ENCODE measurements around the gene ZC3H12A.

The ZC3H12A gene

GRCh38 chr1:37474046-37474696 lies at the start of gene ZC3H12A:
Gene ZC3H12A, plus strand, starts transcription at chr1:37474580. Its CDS starts 917 bp downstream, at chr1:37475497.
- DNase-seq (ENCODE audit: low read depth in 2 of 2, low spot score in 1 of 2) = peak; percentile 83 to 85

- no peak for DNase-seq (ENCODE audit: low read depth in 2 of 2, low spot score in 1 of 2)
Observed at GRCh38 chr1:37425221-37425620, 49.2 kb upstream of the ZC3H12A start.

GRCh38 chr1:37429029-37429428 lies 45.4 kb upstream of the ZC3H12A start:
- DNase-seq (ENCODE audit: low read depth in 2 of 2, low spot score in 1 of 2) = no peak

GRCh38 chr1:37430103-37430985 lies 44.0 kb upstream of the ZC3H12A start:
- DNase-seq (ENCODE audit: low read depth in 2 of 2, low spot score in 1 of 2) = no peak

GRCh38 chr1:37432716-37433115 lies 41.7 kb upstream of the ZC3H12A start:
- DNase-seq (ENCODE audit: low read depth in 2 of 2, low spot score in 1 of 2) = no peak

- DNase-seq (ENCODE audit: low read depth in 2 of 2, low spot score in 1 of 2) = no peak
Observed at GRCh38 chr1:37433171-37433570, 41.2 kb upstream of the ZC3H12A start.

- DNase-seq (ENCODE audit: low read depth in 2 of 2, low spot score in 1 of 2) = peak; percentile 20 to 41
Observed at GRCh38 chr1:37434292-37435225, 39.8 kb upstream of the ZC3H12A start.

- no peak for DNase-seq (ENCODE audit: low read depth in 2 of 2, low spot score in 1 of 2)
Observed at GRCh38 chr1:37437087-37437486, 37.3 kb upstream of the ZC3H12A start.

- no peak for DNase-seq (ENCODE audit: low read depth in 2 of 2, low spot score in 1 of 2)
Observed at GRCh38 chr1:37438037-37438868, 36.1 kb upstream of the ZC3H12A start.

- no peak for DNase-seq (ENCODE audit: low read depth in 2 of 2, low spot score in 1 of 2)
Observed at GRCh38 chr1:37438869-37439343, 35.5 kb upstream of the ZC3H12A start.

GRCh38 chr1:37439349-37439995 lies 34.9 kb upstream of the ZC3H12A start:
- DNase-seq (ENCODE audit: low read depth in 2 of 2, low spot score in 1 of 2) = no peak

- no peak for DNase-seq (ENCODE audit: low read depth in 2 of 2, low spot score in 1 of 2)
Observed at GRCh38 chr1:37441490-37441889, 32.9 kb upstream of the ZC3H12A start.

- no peak for DNase-seq (ENCODE audit: low read depth in 2 of 2, low spot score in 1 of 2)
Observed at GRCh38 chr1:37442139-37442538, 32.2 kb upstream of the ZC3H12A start.

GRCh38 chr1:37442644-37443043 lies 31.7 kb upstream of the ZC3H12A start:
- no peak for DNase-seq (ENCODE audit: low read depth in 2 of 2, low spot score in 1 of 2)

GRCh38 chr1:37446874-37447273 lies 27.5 kb upstream of the ZC3H12A start:
- DNase-seq (ENCODE audit: low read depth in 2 of 2, low spot score in 1 of 2) = no peak

- no peak for DNase-seq (ENCODE audit: low read depth in 2 of 2, low spot score in 1 of 2)
Observed at GRCh38 chr1:37448185-37448584, 26.2 kb upstream of the ZC3H12A start.

- DNase-seq (ENCODE audit: low read depth in 2 of 2, low spot score in 1 of 2) = no peak
Observed at GRCh38 chr1:37448691-37449417, 25.5 kb upstream of the ZC3H12A start.

GRCh38 chr1:37449936-37450335 lies 24.4 kb upstream of the ZC3H12A start:
- DNase-seq (ENCODE audit: low read depth in 2 of 2, low spot score in 1 of 2) = no peak

- DNase-seq (ENCODE audit: low read depth in 2 of 2, low spot score in 1 of 2) = no peak
Observed at GRCh38 chr1:37452416-37452815, 22.0 kb upstream of the ZC3H12A start.
